NCI-H774 (cell line): ENCODE data around the gene FBXO10.

Experiments used
- DNase-seq: peaks from one replicate; lab custom pipeline; 2025; lab: John Stamatoyannopoulos, UW

FBXO10 gene

GRCh38 chr9:37592108-37592951 lies 16.1 kb upstream of the FBXO10 start, which contains the start of gene TOMM5:
TSS of gene TOMM5 (minus strand) at chr9:37592597. CDS start at chr9:37592532, 65 bp downstream.
- peak; percentile 84 for DNase-seq

GRCh38 chr9:37587521-37587920 lies 11.3 kb upstream of the FBXO10 start:
- DNase-seq, result no peak

- DNase-seq, result no peak
Measured at GRCh38 chr9:37583522-37584121, 7.4 kb upstream of the FBXO10 start.

GRCh38 chr9:37582548-37583157 lies 6.5 kb upstream of the FBXO10 start:
- DNase-seq, result no peak

GRCh38 chr9:37575511-37575914 lies 667 bp downstream of the FBXO10 start:
- no peak for DNase-seq

GRCh38 chr9:37575001-37575400 lies 1.2 kb downstream of the FBXO10 start:
- DNase-seq, result no peak

GRCh38 chr9:37574241-37574721 lies 1.9 kb downstream of the FBXO10 start:
- DNase-seq, result no peak

GRCh38 chr9:37571282-37571681 lies 4.9 kb downstream of the FBXO10 start:
- no peak for DNase-seq

- no peak for DNase-seq
Measured at GRCh38 chr9:37566716-37567115, 9.5 kb downstream of the FBXO10 start.

- no peak for DNase-seq
Measured at GRCh38 chr9:37565661-37566618, 10.2 kb downstream of the FBXO10 start.

GRCh38 chr9:37564916-37565315 lies 11.3 kb downstream of the FBXO10 start:
- DNase-seq, result no peak

- DNase-seq, result no peak
Measured at GRCh38 chr9:37563806-37564513, 12.2 kb downstream of the FBXO10 start.

- DNase-seq, result no peak
Measured at GRCh38 chr9:37562826-37563225, 13.4 kb downstream of the FBXO10 start.

GRCh38 chr9:37561682-37562081 lies 14.5 kb downstream of the FBXO10 start:
- no peak for DNase-seq

- DNase-seq, result no peak
Measured at GRCh38 chr9:37559855-37560592, 16.2 kb downstream of the FBXO10 start.

GRCh38 chr9:37559125-37559524 lies 17.1 kb downstream of the FBXO10 start:
- no peak for DNase-seq

- no peak for DNase-seq
Measured at GRCh38 chr9:37555786-37556185, 20.4 kb downstream of the FBXO10 start.

GRCh38 chr9:37554318-37554717 lies 21.9 kb downstream of the FBXO10 start:
- DNase-seq, result no peak

- DNase-seq, result no peak
Measured at GRCh38 chr9:37551888-37552287, 24.3 kb downstream of the FBXO10 start.

- no peak for DNase-seq
Measured at GRCh38 chr9:37551468-37551867, 24.7 kb downstream of the FBXO10 start.
